HG02588 (cell line): ENCODE data around the gene SMIM30.

ENCODE experiments used
- ATAC-seq: cut with Tn5 transposase; IDR thresholded peaks from one replicate; pipeline ENCODE4 v1.9.1; 2021; ENCODE audit warnings: mild to moderate bottlenecking, moderate library complexity; ENCODE audit not compliant: unreplicated experiment

Gene SMIM30

DNA sequence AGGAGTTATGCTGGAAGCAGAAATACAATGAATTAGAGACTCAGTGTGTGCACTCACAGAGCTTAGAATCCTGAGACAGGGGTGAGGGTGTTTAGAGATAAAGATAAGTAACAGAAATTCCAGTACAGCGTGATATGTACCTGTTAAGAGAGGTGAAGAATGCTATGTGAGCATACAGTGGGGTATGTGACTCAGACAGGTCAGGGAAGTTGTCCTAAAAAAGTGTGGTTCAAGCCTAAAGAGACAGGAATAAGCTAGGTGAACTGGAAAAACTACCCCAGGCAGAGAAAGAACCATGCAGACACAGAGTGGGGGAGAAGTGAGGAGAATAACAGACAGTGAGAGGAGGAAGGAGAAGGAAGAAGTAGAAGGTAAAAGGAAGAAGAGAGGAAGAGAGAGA lies 8.6 kb downstream of the SMIM30 start:
- no peak for ATAC-seq

DNA sequence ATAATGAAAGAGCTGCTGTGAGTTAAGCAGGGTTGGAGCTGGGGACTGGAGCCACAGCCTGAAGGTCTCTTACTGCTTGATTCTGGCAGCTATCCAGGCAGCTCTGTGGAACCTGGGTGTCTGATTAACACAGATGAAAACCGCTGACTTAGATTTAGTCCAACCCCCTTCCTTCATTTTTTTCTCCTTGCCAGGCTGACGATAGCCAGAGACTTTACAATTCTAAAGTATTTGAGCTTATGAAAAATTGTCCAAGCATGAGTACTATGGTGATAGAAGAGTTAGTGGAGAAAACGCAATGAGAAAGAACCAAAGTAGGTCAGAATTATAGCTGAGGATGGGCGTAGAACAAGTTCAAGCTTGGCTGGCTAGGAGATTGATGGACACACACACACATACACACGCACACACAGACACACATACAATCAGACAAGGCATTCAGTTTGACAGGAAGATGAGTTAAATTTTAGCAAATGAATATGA lies 18.2 kb downstream of the SMIM30 start:
- no peak for ATAC-seq

DNA sequence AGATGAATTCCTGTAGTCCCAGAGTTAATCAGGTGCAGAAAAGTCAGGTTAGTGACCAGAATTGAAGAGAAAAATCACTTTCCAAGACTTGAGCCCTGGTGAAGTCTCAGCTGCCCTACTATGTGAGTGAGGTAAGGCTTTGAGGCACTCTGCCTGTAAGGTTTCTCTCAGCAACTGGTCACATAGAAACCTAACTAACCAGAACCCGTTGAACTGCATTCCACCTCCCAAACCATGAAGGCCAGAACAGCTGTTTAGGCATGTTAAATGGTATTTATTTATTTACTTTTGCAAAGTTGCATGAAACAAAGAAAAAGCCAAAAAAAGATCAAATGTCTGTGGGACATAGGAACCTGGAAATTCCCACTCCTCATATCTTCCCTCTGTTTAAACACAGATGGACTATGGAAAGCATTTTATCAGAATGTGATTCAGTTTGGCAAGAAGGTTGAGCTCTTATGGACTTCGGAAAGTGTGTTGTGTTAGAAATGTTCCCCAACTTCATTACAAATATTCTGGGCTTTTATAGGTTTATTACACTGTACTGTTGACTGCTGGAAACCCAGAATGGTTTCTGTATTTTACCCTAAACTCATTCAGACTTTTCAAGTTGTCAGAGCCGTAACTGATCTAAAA lies 19.0 kb downstream of the SMIM30 start:
- ATAC-seq, result no peak

DNA sequence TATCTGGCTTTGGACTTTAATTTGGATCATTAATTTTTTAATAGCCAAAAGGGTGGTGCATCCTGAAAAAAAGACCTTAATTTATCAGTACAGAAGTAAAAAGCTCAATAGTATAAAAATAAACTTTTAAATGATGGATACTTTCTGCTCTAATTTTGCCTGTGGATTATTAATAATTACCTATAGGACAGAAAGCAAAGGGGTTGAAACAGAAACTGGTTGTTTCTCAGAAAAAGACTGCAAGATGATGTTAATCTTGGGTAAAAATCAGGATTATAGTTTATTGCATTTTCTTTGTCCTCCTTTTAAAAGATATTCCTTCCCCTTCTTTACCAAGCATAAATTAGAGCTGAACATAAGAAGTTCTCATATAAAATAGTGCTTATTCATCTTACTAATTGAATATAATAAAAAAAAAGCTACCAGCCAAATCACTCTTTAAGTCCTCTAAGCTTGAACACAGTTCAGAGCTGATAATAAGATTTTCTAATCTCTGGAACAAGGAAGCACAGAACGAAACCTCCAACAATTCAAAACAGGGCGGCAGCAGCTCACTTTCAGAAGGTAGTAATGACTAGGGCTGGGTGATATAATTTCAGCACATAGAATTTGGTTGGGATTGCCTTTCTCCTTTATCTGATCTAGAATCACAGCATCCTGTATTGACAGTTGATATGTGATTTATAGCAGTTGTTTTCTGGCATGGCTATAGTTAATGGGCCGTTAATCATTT lies 23.7 kb downstream of the SMIM30 start:
- no peak for ATAC-seq

DNA sequence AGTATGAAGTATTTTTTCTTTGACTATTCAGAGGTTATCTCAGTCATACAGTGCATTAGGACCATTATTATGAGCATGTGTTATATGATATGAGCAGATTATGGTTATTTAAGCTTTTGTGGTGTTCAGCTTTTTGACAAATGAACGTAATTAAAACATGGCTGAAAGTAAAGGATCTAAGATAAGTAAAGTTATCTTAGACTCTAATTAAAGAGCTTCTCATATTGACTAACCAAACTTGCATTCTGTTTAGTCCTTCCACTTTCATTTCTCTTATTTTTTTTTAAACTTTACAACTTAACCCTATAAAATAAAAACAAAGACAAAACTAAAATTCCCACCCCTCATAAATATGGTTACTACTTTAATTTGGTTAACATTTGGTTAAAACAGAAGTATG lies 24.8 kb downstream of the SMIM30 start:
- no peak for ATAC-seq

DNA sequence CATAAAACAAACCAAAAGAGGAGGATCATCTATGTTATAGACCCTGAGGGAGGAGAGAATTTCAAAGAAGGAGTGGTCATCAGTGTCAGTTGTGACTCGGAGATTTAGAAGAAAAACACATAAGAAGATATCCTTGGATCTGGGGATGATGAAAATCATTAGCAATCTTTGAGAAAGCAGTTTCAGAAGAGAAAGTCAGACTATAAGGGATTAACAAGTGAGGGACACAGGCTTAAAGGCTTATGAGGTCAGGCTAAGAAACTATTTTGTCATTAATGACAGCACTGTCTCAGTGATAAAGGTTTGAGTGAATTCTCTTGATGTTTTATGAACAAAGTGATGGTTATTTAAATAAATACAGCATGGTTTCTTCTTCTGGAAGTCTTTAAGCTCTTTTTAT lies 25.6 kb downstream of the SMIM30 start:
- ATAC-seq, result no peak

DNA sequence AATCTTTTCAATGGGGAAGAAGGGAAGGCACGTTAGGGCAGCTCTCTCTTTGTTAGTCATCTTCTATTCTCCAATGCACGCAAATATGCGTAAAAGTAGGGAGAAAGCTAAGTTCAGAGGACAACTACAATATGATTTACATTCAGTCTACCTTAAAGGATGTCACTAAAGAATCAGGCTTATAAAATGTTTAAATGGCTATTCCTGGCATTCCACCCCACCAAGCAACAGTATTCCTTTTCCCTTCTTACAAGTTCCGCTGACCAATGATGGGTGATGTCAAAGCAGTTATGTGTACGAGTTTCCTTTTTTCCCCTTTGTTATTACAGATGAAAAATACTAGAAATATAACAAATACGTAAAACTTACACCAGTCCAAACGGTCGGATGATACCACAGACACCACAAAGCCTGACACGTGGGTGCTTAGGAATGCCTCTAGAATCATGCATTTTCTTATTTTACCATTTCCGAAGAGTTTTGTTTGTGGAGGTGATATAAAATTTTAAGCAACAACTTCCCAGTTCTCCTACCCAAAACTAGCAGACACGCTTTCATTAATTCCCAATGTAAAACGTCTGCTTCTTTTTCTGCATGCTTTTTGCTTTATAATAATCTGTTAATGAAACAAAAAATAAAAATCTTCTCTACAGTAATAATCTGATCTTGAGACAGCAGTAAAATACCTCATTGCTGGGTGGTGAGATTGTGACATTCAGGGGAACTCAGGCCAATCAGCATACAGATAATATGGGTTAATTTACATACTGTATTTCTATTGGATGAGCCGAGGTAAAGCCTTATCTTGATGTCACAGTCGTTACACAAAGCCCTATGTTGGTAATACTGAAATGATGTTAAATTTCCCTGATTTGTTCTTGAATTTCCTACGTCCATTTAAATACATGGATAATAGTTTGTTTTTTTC lies 31.0 kb downstream of the SMIM30 start:
- ATAC-seq, result peak; percentile 55

DNA sequence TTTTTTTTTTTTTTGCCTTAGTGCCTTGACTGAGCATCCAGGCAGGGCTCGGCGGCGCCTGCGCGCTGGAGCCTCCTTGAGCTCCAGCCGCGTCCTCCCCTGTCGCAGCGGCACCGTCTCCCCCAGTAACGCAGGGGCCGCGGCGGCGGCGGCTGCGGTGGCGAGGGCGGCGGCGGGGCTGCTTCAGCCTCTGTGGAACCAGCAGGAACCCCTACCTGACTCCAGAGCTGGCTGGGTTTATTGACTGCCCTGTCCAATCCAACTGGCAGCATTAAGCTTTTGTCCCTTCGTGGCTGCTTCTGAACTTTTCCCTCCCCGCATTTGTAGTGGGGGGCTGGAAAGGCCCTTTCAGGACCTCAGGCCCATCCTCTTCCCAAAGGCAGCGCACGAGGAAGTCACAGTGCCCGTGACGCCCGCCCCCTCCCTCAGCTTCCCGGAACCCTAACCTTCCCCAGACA lies 31.9 kb downstream of the SMIM30 start, which contains the start of gene GPR85:
Gene GPR85, minus strand, starts transcription at position 397 of the 458 bp plus-strand sequence. CDS start 2,106 bp downstream, outside the sequence.
- ATAC-seq, result peak; percentile 68

DNA sequence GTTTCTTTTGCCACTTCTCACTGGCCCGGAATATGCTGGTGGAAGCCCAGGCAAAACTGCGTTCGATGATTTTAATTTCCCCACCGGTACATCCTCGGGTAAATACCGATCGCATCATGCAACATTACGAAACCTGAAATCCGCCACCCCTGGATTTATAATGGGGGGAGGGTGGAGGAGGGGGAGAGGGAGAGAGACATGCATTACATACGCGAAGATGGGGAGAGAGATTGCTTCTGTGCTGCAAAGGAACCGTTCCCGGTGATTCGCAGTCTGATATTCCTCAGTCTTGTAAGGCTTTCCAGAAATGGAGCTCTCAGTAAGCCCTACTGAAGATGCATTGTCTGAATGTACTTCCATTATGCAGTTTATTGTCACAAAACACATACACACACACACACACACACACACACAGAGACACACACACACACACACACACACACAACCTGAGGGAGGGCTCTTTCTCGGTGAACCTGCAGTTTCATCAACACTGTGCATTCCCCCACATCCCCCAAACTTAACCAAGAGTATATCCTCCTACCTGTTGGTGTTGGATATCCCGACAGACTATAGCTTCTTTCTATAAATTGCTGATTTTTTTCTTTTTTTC lies 32.5 kb downstream of the SMIM30 start:
- no peak for ATAC-seq

DNA sequence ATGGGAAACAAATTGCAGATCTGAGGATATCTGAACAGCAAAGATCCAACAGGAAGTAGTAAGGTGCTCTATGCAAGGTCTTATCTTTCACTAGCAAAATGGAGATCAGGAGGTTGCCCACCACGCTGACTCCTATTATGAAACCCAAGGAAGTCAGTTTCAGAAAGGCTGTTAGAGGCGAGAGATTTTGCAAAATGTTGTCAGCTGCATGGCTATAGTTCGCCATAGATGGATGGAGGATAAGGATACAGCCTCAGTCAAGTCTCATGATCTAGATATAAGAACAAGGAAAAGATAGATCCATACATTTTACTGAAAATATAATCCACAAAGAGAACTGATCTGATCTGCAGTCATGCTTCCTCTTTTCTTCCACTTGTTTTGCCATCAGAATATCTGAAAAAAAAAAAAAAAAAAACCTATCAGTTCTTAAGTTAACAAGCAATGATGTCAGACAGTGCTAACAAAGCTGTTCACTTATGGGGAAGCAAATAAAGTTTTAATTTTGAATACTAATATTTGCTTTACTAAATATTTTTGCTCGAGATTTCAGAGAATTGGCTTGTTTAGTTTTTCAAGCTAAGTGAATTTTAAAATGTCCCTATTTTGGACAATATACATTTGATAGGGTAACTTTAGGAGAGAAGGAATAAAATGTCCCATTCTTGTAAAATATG lies 33.7 kb downstream of the SMIM30 start:
- ATAC-seq, result no peak

DNA sequence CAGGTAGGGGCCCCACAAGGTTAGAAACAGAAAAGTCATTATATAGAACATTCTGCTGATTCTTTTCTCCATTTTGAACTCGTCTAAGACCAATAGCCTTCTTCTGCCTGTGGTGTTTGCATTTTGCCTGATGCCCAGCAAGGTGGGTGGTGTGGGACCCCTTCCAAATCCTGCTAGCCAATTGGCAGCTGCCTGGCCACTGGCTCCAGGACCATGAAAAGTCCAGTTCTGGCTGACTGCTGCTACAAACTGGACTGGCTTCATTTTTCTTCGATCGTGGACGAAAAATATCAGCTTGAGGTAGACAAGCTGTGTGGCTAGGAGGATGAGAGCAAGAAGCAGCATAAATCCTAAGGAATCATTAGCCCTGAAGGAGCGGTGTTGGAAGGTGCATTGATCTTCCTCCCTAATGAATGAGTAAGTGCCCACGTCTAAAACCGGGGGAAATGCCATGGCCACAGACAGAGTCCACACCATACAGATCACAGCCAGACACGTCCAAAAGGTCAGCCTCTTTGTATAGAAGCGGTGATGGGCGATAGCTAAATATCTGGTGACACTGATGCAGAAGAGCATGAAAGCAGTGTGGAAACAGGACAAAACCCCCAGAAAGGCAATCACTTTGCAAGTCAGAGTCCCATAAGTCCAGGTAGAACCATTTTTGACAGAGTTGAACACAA lies 34.4 kb downstream of the SMIM30 start:
- ATAC-seq, result no peak

DNA sequence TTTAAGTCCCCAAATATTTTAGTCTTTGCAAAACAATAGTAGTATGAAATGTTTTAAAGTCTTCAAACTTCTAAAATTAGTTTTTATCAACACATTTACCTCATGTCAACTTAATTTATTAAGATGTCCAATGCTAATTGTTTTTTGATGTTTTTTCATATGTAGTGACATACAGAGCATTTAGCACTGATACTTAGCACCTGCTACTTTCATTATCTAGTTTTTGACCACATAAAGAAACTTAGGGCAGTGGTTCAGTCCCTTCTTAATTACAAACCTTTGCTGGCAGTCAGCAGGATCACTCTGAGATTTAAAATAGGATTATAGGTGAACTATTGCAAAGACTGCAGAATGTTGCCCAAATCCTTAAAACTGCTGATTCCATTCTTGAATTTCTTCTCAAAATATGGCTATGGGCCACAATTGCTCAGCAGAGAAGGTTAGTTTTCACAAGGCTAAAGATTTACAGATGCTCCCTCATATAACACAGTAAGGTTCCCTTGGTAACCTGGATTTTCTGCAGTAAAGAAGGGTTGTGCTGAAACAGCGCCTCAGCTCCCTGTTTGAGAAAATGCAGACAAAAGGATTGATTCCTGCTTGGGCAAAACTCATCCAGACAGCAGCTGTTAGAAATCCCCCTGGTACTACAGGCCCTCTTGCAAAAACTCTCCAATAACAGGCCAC lies 35.1 kb downstream of the SMIM30 start:
- peak; percentile 53 for ATAC-seq

DNA sequence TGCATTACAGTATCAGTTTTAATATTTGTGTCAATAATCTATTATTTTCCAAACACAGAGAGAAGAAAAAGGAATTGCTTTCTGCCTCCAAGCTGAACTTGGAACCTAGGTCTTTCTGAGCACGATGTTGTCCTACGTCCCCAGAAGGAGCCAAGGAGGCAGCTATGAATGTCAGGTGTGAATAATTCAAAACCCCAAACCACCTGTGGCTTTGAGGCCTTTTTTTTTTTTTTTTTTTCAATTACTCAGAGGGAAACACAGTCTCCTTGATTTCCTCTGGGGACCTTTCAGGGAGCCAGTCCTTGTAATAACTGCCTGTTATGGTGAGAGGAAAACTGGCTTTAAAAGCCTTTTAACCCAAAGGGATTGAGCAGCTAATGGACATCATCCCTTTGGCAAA lies 40.0 kb downstream of the SMIM30 start:
- ATAC-seq, result no peak

DNA sequence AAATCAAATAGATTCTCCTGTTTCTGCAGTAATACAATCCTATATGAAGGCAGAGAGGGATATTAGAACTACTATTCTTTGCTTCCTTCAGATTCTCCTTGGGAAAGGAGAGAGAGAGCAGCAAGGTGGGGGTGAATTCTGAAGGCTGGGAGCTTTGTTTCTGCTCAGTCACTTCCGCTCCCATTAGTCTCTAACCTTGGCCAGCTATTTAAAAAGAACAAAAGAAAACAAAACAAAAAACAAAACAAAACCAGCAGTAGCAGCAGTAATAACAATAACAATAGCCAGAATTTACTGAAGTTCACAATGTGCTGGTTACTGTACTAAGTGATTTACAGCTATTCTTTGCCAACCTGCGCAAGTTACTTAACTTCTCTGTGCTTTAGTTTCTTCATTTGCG lies 41.7 kb downstream of the SMIM30 start:
- ATAC-seq, result no peak

DNA sequence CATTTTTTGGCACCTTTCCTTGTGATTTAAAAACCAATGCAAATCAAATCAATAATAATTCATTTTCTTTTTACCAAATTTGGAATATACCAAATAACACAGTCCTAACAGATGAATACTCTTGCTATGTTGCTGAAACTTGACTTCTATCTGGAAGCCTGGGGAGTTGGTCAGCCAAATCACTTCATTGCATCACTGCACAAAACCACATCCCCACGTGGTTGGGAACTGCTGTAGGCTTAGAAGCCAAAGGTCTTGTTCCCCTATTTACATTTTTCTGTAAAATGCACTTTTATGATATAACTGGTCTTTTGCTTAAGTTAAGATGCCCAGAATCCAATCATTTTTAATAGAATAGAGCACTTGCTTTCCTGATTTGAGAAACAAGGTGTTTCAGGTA lies 46.9 kb downstream of the SMIM30 start:
- ATAC-seq, result peak; percentile 47
